Ammon's horn (tissue), 1 donor: ENCODE measurements around the gene PRR23E.

Experiments used
- DNase-seq: peaks from one replicate; pipeline ENCODE4 v3.0.0-alpha.2; 2016; ENCODE audit warnings: low spot score

The PRR23E gene

DNA sequence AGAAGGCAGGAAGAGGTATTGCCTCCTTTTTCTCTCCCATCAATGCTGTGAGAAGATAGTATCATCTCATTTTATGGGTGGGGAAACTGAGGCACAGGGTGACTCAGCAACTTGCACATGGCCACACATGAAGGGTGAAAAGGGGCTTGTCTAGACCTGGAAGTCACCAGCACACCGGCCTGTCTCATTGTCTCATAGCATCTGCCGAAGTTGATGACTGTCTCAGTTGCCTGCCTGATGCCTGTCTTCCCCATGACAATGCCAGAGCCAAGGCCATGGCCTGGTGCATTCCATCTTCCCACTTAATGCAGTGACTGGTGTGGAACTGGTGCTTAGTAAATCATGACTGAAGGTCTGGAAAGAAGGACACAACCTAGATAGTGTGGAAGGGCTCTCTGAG, 27.9 kb upstream of the PRR23E start:
- DNase-seq = no peak

DNA sequence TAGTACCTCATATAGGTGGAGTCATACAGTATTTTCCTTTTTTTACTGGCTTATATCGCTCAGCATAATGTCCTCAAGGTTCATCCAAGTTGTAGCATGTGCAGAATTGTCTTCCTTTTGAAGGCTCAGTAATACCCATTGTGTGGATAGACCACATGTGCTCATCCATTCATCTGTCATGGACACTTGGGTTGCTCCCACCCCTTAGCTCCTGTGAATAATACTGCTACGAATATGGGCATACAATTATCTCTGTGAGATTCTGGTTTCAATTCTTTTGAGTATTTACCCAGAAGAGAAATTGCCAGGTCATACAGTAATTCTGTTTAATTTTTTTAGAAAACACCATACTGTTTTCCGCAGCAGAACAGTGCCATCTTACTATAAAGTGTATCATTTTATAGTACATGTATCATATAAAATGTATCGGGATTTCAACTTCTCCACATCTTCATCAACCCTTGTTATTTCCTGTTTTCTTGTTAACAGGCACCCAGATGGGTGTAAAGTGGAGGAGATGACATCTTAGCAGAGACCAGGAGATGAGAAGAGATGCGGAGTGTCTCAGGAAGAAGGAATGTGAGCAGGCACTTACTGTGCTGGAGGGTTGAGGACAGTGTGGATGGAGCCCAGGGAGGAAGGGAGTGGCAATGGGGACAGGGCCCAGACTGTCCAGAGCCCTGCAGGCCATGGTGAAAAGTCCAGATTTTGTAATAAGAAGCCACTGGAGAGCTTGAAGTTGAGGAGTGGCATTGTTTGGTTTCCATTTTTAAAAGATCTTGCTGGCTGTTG, 27.0 kb upstream of the PRR23E start:
- no peak for DNase-seq

DNA sequence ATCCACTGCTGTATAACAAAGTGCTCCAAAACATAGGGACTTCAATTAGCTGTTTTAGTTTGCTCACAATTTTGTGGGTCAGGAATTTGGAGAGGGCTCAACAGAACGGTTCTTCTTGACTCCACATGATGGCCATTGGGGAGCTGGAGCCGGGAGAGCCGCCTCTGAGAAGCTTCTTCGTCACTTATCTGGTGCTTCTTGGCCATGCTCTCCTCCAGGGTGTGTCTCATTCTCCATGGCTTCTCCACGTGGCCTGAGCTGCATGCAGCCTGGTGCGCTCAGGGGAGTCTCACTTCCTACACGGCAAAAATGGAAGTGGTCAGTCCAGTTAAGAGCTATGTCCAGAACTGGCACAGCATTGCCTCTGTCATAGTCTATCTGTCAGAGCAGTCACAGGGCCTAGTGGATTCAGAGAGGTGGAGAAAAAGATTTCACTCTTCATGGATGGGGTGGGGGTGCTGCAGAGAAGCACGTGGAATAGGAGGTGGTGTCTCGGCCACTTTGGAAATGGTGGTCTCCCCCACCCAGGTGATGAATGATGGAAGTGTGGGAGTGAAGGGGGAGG, 26.3 kb upstream of the PRR23E start:
- no peak for DNase-seq

DNA sequence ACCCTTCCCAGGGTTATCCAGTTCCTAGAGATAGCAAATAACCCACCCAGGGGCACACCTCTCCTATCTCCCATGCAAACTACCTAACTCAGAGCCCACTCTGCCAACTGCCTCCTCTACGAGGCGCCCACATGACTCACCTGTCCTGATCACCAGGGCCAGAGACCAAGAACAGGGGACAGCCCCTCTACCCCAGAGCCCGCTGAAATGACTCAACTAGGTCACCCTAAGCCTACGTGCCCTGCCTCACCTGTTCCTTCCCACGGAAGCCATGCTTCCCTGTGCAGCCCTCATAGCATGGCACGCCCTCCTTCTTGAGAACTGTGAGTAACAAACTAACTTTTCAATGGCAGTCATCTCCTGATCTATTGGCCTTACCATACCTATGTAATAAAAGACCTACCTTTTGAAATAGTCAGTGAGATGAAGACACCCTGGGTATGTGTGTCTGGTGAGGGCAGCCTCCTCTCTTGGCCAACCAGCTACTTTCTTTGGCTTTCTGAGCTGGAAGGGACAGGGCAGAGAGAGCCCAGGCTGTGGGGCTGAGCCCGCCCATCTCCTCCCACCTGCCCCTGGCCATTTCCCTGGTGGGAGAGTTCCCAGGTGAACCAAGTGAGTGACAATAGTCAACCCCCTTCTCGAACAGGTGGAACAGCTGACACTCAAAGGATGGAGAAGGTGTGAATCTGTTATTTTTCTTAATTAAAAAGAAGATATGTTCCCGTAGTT, 25.5 kb upstream of the PRR23E start:
- DNase-seq = no peak

DNA sequence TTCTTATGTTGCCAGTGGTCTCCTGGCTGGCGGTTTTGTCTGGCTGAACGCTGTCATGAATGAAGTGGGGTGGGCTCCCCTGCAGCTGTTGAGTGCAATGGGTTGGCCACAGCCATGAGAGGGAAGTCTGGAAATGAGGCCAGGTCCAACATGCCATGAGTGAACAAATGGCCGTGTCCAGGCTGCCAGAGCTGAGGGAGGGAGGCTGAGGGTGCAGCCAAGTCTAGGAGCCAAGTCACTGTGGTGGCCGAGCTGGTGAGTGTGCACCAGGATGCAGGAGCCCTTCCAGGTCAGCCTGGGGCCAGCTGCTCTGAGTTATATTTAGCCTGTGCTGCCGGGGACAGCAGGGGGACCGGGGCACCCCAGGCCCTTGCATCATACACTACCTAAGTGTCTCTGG, 24.7 kb upstream of the PRR23E start:
- DNase-seq = no peak

DNA sequence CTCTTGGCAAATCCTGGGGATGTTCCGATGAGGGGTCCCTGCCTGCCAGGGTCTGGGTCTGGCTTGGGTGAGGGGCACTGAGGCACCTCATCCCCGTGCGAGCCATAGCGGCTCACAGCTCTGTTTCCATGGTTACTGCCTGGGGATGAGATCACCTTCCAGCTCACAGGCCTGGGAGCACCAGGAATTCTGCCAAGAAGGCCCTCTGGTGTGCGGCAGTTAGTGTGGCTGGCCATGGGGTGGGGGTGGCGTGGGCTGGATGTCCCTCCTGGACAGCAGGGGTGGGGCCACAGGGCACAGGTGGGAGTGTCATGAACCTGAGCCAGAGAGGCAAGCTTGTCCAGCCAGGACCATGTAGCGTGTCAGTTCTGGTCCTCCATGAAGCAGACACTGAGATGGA, 22.1 kb upstream of the PRR23E start:
- DNase-seq = peak; percentile 29

DNA sequence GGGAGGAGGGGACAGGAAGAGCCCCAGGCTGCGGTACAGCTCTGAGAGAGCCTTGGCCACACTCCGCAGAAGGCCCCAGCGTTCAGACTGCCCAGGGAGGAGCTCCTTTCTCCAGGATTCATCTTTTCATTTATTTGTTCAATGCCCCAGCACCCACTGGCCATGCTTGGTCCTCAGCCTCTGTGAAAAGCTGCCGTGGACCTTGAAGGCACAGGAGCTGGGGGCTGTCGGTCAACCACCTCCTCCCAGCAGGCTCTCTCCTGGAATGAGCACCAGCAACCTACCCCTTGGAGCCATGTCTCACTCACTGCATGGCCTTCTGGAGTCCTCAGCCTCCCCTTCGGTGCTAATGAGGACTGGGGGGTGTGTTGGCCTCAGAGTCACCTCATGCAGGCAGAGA, 21.6 kb upstream of the PRR23E start:
- no peak for DNase-seq

DNA sequence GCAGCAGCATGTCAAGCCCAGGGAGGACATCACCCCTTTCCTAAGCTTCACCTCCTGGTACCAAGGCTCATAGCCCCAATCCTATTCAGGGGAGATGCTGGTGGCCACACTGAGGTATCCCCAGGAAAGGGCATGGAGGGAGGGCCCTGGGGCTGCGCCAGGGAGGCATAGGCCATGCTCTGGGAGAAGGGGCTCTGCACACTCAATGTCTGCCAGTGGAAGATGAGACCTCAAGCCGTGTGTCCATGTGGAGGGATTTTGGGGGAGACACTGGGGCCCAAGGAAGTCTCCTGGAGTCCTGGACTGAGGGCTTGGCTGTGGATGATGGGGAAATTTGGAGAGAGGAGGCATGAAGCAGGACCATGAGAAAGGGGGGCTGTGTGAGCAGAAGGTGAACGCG, 21.2 kb upstream of the PRR23E start:
- DNase-seq = no peak

DNA sequence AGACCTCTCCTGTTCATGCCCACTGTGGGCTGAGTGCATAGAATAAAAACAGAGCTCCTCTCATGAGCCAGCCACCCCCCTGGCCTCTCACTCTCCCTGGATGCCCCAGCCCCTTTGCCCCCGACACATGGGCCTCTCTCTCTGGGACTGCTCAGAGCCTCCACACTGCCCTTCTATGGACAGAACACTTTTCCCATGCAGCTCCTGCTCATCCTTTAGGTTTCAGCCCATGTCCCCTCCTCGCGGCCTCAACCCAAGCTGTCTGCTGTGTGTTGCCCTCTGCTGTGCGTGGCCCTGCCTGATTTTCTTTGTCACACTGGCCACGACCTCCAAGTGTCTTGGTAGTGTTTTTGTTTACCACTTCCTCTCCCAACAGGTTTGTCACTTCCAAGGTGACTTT, 20.7 kb upstream of the PRR23E start:
- no peak for DNase-seq

DNA sequence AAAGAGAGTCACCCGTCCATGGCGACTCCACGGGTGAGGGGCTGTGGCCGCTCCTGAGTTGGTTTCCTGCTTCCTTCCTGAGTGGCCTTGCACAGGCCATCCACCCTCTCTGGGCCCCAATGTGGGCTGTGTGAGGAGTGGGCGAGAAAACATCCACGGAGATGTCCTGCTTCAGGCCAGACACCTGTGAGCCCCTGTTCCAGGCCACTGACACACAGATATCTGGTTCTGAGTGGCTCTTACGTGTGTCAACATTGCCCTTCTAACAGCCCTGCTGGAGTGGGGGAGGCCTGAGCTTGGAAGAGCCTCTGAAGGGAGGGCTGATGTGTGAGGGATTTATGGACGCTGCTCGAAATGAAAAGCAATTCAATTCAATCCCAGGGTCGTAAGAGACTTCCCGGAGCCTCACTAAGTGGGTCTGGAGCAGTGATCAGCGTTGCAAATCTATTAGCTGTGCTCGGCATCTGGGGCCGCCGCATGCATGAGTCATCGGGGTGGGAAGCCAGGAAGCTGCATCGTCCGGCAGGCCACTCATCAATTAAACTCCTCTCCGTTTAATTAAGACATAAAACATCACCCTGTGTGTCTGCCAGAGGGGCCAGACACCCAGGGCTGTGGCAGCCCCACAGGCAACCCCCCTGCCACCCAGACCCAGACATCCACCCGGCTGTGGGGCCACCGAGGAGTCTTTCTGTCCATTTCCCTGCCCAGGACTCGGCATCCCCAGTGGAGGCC, 20.0 kb upstream of the PRR23E start:
- DNase-seq = no peak

DNA sequence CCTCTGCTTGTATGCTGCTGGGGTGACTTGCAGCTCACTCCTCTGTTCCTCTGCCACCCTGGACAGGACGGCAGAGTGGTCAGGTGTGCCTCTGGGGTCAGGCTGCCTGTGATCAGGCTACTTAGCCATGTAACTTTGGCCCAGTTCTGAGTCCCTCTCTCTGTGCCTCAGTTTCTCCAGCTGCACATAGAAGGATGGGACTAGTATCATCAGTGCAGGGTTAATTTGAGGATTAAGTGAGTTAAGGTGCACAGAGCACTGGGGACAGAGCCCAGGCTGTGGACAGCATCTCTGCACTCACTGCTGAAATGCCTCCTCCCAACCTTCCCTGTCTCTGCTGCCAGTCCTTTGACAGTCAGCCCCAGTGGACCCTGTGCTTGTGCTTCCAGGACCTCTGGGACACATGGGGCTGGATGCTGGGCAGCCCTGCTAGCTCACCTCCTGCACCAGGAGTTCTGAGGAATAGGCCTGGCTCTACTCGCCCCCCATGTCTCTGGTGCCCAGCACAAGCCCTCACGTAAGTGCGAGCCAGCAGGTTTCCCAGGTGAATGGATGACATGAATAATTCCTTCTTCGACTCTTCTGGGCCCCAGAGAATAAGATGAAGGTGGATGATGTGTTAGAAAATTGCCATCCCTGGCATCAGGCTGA, 19.3 kb upstream of the PRR23E start:
- DNase-seq = no peak

DNA sequence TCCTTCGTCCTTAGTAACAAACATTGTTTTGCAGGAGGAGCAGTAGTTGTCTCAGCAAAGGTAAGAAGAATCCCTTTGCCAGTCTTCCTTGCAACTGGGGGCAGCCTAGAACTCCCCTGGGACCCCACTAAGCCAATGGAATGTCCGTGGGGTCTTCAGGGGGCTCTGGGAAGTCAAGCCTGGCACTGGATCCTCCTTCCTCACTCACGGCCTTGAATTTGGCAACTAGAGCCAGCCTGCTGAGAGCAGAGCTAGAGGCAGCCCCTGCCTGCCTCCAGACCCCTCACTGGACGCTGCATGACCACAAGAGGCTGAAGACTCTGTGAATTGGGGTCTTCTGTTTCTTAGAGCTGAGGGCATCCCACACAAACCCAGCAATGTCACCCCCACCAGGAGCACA, 18.6 kb upstream of the PRR23E start:
- DNase-seq = no peak

DNA sequence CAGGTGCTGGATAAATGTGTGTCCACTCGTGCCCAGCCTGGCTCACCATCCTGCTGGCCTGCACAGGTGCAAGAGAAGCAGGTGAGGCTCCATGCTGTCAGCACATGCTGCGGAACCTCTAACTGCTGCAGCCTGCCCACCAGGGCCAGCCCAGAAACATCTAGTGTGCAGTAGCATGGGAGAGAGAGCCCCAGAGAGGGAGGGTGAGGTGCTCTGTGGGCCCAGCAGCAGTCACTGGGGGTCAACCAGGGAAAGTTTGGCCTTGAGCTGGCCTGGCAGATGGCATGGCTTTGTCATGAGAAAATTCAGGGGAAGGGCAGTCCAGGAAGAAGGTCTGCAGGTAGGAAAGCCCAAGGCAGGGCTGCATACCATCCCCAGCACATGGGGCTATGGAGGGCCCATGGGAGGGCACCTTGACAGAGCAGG, 18.2 kb upstream of the PRR23E start:
- DNase-seq = no peak

DNA sequence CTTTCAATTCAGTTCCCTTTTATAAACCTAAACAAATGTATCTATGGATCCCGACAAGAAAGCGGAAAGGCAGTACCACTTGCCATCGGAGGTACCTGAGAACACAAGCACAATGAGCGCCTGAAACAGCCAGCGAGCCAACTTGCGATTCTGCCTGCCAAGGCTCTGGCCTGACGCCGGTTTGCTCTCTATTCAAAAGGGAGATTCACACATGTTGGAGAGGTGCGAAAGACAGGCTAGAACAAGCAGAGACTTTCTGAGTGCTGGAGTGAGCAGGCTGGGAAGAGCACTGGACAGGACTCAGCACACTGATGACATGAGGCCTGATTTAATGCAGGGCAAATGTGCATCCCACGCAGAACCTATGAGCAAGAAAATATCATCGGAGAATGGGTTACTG, 17.7 kb upstream of the PRR23E start:
- DNase-seq = peak; percentile 34

DNA sequence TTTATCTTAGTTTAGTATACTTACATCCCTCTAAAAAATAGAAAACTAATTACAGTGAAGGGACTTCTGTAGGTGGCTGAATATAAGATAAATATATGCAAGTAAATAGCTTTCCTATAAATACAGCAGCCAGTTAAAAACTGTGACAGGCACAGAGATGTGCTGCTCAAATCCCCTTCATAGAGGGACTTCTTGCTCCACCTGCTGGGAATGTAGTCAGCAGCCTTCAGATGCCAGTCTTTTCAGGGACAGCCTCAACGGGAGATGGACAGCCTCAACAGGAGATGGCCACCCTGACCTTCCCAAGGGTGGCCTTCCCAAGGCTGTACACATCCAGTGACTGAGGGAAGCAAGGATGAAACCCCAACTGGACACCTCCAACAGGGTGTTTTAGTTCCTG, 15.7 kb upstream of the PRR23E start:
- DNase-seq = no peak

DNA sequence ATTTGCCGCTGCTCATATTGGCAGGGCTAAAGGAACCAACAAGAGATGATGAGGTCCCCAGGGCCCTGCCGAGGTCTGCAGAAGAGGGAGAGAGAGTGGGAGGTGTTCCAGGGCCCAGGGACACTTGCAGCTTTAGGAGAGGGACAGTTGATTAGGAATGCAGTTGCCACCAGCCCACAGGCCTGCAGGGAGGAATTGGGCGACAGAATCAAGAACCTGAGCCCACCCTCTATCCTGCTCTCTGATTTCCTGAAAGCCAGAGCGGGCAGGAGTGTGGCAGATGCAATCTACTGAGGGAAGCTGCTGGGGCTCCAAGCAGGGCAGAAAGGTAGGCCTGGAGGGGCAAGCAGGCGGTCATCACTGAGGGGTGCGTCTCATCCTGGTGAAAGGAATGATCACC, 12.1 kb upstream of the PRR23E start:
- DNase-seq = no peak

DNA sequence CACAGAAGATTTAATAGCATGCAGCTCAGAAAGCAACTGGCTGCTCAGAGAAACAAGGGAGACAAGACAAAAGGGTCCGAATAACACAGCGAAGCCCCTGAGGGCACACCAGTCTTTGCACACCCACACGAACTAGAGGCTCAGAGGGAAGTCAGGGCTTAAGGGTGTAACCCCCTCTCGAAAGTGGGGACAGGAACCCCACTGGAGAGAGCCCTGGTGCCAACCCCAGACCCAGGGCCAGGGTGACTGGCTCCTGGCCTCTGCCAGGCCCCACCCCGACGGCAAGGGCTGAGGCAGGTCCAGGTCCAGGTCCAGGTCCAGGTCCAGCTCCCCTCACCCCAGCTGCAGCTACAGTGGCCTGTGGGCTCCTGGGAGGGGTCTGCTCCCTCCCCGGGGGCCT, 10.5 kb upstream of the PRR23E start:
- DNase-seq = no peak

DNA sequence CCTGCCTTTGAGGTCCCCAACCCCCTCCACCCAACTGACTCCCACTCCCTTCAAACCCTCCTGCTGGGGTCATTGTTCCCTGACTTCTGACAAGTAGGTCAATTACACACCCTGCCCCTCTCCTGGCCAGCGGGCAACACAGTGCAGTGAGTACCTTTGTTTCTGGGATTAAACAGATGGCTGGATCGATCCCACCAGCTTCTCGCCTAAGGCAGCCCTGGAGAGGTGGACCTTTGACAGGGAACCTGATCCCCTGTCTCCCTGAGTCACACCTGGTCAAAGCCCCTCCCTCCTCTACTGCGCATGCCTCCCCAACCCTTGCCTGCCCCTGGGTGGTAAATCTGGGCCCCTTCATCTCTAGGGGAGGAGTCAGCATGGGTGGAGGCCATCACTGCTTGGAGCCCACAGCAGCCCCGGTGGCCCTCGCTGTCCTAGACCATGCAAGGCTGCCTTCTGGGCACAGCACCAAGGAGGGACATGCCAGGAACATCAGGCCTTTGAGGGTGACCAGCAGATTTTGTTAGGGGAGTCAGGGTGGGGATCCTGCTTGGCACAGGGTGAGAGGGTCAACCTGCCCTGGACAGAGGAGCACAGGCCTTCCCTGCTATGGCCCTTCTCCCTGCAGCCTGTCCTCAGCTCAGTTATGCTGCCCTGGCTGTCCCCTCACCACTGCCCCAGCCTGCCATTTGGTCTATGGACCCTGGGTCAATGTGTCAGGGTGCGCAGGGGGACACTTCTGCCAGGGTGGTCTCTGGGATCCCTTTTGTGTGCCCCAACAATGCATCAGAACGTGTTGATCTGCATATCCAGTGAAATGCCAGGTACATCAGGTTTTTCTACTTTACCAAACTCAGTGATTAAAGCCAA, 9.8 kb upstream of the PRR23E start:
- no peak for DNase-seq

DNA sequence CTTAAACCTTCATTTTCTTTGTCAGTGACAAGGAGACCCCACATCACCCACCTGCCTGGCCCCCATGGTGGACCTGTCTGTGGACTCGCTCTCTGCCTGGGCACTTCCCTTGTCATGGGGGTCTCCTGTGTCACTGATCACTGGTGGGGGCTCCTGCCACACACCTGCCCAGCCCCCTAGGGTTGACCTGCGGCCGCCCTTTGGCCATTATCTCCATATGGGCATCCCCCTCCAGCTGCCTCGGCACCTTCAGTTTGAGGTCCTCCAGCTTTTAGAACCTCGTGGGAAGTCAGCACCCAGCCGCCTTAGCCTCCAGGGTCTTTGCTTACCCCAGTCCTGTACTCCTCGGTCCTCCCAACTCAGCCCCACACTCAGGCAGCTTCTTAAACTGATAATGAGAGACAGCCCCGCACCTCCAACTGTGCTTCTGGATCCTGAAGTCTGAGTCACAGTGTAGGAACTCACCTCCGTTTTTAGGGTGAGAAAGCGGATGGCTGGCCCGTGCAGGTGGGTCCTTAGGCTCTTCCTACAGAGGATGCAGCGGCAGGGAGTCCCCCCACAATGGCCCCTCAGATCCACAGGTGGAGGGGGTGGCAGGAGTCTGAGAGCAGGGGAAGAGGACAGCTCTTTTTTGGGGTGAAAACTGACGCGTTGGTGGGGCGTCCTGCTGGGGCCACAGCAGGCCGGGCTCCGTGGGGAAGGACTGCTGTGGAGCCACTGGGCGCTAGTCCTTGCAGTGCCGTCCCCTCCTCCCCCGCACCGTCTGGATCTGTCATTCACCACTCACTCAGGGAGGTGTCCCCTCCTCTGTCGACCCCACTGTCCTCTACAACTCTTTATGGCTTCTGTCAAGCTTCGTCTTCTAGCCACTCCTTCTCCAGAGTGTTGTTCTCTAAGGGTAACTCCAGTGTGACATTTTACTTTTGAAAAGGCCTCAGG, 8.7 kb upstream of the PRR23E start:
- no peak for DNase-seq

DNA sequence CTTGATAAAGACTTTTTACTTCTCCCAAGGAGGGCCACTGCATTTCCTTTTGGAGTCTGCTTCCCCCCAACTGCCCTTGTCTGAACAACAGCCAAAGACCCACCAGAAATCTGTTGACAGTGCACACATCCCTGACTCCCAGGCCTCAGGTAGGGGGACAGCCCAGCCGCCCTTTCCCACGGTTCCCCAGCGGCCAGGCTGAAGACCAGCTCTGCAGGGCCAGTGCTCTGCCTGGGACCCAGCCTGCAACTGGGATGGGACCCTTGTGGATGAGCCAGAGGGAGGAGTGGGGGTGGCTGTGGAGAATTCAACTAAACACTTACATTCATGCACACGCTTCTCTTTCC, 8.1 kb upstream of the PRR23E start:
- DNase-seq = no peak
